DMS53 treated with DMSO at 0.1 percent for 48 hours (cell line): ENCODE data around the gene GFOD2.
"Not testable (repeated sequence)": the region's sequence is repeated elsewhere in the genome, so short reads cannot be mapped to it uniquely, and the experiment has no call there.

Experiments used
- DNase-seq: peaks from one replicate; lab custom pipeline; 2025; ENCODE audit not compliant: unreplicated experiment; lab: John Stamatoyannopoulos, UW

GFOD2 gene, protein sequence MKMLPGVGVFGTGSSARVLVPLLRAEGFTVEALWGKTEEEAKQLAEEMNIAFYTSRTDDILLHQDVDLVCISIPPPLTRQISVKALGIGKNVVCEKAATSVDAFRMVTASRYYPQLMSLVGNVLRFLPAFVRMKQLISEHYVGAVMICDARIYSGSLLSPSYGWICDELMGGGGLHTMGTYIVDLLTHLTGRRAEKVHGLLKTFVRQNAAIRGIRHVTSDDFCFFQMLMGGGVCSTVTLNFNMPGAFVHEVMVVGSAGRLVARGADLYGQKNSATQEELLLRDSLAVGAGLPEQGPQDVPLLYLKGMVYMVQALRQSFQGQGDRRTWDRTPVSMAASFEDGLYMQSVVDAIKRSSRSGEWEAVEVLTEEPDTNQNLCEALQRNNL

DNA sequence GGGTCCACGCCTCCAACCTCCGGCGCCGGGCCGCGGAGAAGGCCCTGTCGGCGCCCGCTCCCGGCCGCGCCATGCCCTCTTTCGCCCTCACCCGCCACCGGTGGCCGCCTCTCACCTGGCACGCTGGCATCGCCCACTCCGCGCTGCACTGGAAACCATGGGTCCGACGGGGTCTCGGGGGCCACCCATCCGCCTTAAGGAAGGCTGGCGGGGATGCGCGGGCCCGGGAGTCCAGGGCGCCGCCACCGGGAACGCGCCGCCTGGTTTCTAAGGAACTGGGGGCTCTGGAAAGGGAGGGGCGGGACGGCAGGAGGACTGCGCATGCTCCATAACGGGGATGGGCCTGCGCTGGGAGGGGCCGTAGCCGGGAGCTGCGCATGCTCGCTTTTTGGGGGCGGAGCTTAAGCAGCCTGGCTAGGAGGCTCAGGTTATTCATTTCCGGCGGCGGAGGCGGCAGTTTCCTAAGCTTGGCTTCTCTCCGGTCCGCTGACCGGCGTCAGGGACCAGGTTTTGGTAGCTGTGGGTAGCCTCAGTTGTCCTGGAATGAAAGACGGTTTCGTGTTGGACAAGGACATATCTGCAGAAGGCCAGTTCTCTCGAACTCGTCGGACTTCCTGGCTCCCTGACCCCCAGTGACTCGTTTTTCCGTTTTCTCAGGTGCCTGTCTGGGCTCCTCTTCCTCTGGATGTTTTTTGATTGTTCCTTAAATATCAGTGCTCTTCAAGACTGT lies at the start of gene GFOD2:
Gene GFOD2 (minus strand): TSS at position 269 of the 730 bp plus-strand sequence. CDS start 33,601 bp downstream, outside the sequence.
- DNase-seq, result peak; percentile 64

DNA sequence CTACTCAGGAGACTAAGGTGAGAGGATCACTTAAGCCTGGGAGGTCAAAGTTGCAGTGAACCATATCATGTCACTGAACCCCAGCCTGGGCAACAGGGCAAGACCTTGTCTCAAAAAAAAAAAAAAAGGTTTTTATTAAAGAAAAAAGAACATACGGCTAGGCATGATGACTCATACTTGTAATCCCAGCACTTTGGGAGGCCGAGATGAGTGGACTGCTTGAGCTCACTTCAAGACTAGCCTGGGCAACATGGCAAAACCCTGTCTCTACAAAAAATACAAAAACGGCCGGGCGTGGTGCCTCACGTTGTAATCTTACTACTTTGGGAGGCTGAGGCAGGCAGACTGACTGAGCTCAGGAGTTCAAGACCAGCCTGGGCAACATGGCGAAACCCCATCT lies 48.8 kb upstream of the GFOD2 start:
- DNase-seq, result no peak

DNA sequence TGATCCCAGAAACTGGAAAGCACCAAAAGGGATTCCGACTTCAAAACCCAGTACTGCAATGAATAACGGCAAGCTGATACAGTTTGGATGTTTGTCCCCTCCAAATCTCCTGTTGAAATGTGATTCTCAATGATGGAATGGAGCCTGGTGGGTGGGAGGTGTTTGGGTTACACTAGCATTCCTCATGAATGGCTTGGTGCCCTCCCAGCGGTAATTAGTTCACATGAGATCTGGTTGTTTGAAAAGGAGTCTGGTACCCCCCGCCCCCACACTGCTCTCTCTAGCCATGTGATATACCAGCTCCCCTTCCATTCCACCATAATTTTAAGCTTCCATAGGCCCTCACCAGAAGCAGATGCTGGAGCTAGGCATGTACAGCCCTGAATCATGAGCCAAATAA lies 47.2 kb upstream of the GFOD2 start:
- no peak for DNase-seq

DNA sequence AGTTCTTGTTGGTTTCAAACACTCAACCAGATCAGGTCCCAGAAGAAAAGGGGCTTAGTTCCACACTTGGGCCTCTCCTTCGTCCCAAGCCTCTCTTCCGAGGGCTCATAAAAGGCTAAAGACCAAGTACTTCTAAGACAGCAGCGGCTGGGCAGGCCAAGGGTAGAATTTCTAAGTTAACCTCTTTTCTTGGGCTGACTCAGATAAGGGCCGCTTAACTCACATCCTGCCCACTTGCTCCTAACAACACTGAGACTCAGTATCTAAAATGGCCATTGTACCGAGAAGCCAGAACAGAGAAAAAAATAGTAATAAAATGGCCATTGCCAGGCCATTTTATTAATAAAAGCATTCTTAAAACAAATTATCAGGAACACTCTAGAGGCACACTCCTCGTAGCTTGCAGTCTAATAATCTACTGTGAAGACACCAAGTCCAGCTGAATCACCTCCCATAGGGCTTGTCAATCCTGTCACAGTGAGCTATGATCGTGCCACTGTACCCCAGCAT lies 45.1 kb upstream of the GFOD2 start:
- DNase-seq, result no peak

- no peak for DNase-seq
These were observed 44.0 kb upstream of the GFOD2 start for GRCh38 chr16:67763066-67763465.

- DNase-seq, result no peak
These were observed 43.3 kb upstream of the GFOD2 start for GRCh38 chr16:67762385-67762784.

GRCh38 chr16:67761924-67762323 lies 42.8 kb upstream of the GFOD2 start:
- no peak for DNase-seq

DNA sequence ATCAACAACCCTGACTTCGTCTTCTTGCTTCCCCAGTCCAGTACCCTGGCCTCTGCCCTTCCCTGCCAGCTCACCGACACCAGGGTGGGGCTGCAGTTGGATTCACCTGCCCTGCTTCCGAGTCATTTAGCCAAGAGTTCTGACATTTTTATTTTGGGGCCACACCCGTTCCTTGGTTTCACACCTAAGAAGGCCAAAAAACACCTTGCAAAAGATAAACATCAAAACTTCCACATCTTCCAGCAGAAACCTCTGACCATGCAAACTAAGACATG lies 41.8 kb upstream of the GFOD2 start:
- no peak for DNase-seq

GRCh38 chr16:67760206-67760955 lies 41.3 kb upstream of the GFOD2 start:
- no peak for DNase-seq

DNA sequence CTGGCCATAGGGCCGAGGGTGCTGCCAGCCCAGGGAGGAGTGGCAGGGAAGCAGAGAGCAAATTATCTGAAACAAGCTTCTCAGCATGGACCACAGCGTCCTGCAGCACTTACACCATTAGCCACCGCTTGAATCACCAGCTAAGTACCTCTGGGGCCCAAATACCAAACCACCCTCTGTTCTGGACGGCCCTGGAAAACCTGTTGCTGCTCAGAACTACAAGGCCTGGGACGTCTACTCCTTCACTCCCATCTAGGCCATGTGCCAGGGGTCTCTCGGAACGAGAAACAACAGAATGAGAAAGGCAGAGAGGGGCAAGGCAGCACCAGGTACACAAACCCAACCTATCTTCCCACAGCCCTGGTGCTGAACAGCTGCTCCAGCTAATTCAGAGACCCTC lies 39.9 kb upstream of the GFOD2 start:
- DNase-seq, result no peak

GRCh38 chr16:67758006-67758405 lies 38.9 kb upstream of the GFOD2 start:
- DNase-seq, result no peak

GRCh38 chr16:67752641-67753040 lies 33.5 kb upstream of the GFOD2 start:
- no peak for DNase-seq

DNA sequence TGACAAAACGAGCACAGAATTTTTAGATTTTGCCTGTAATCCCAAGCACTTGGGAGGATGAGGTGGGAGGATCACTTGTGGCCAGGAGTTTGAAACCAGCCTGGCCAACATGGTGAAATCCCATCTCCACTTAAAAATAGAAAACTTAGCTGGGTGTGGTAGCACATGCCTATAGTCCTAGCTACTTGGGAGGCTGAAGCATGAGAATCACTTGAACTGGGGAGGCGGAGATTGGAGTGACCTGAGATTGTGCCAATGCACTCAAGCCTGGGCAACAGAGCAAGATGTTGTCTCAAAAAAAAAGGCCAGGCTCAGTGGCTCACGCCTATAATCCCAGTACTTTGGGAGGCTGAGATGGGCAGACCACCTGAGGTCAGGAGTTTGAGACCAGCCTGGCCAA lies 32.2 kb upstream of the GFOD2 start:
- not testable (repeated sequence) for DNase-seq

GRCh38 chr16:67750466-67750865 lies 31.4 kb upstream of the GFOD2 start:
- no peak for DNase-seq

- no peak for DNase-seq
These were observed 30.4 kb upstream of the GFOD2 start for GRCh38 chr16:67749436-67750078.

DNA sequence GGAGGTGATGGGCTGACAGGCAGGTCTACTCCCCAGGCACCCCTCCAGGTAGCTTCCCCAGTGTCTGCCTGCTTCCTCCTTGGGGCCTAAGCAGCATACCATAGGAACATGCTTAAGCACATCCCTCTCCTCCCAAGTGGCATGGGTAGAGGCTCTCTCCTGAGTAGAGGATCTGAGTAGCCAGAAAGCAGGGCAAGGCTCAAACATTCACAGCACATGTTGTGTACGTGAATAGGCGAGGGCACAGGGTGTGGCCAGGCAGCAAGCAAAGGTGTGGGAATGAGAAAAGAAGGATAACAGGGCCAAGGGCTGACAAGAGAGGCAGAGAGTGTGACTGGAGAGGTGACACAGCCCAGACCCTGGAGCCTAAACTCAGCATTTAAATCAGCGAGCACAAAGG lies 29.7 kb upstream of the GFOD2 start:
- DNase-seq, result no peak

DNA sequence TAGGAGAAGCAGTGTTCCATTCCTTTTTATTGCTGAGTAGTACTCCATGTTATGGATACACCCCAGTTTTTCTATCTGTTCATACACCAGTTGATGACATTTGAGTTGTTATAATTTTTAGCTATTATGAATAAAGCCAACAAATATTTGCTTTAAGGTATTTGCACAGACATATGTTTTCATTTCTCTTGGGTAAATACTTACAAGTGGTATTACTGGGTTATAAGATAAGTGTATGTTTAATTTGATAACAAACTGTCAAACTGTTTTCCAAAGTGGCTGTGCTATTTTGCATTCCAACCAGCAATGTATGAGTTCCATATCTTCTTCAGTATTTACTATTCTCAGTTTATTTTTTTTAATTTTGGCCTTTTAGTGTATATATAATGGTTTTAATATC lies 27.7 kb upstream of the GFOD2 start:
- no peak for DNase-seq

DNA sequence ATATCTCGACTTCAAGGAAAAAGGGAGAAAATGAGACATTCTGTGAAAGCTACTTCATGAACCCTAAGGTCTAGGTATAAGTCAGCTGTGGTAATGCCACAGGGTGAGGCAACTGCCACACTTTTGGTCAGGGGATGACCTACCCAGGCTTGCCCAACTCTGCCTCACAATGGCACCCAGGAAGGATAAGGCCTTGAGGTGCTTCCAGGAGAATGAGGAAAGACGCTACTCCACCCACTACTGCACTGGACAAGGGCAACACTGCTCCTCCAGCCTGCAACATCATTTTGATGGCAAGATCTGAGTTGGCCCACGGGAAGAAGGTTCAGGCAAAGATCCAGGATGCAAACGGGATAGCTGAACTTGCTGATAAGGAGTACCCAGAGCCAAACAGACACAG lies 22.0 kb upstream of the GFOD2 start:
- DNase-seq, result no peak

GRCh38 chr16:67740391-67740790 lies 21.3 kb upstream of the GFOD2 start:
- DNase-seq, result no peak

- DNase-seq, result no peak
These were observed 17.7 kb upstream of the GFOD2 start for GRCh38 chr16:67736858-67737257.

DNA sequence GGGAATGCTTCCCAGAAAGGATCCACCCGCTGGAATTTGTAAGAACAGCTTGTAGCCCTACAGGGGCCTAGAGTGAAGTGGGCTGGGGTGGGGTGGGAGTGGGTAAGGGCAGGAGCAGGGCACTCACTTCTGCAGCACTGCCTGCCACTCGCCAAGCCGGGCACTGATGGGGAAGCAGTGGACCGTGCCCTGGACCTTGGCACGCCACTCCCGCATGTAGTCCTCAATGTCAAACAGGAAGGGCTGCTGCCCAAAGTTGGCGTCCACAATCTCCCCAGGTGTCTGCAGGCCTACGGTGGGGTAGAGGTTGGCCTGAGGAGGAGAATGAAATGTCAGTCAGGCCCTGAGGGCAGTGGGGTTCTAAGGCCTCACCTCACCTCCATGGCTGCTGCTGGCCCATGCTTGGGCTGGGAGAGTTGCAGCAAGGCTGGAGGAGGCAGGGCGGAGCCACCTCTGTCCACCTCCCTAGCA lies 15.7 kb upstream of the GFOD2 start:
- no peak for DNase-seq
